Measurements from ENCODE around the gene TERT. TPM values are rescaled to one million over a fixed set of nuclear protein-coding genes. Genes with fewer than 3 reads are reported as not detected.

Gene TERT
- total and polyA plus RNA-seq, 8 donors, result 0.19 to 4.0 (median 0.38) TPM; not detected in 4

- no peak overlapping the region for H3K27ac ChIP-seq
- H3K4me3 ChIP-seq, result no peak overlapping the region
- H3K4me1 ChIP-seq, result no peaks in the 10 kb centered on the region
- no peak for DNase-seq
- H3K36me3 ChIP-seq, result no peaks in the 10 kb centered on the region
- no peaks in the 10 kb centered on the region for H3K27me3 ChIP-seq
- WGBS, 5 donors, result 82 to 93% (median 90%) methylated on average over 11 to 16 of the region's 16 CpGs
- H3K9me3 ChIP-seq, result peaks cover 0 to 9% (median 3%) of the 10 kb centered on the region in 4 donors
- no peak for TF ChIP-seq POLR2A (IDR thresholded peaks at IDR 0.05)
- TF ChIP-seq CTCF (IDR thresholded peaks at IDR 0.05), result no peak
- no peak for TF ChIP-seq EP300 (IDR thresholded peaks at IDR 0.05)
- TF ChIP-seq POLR2AphosphoS5 (IDR thresholded peaks at IDR 0.05), result no peak
- intact Hi-C loops (cut with DNase I; ENCODE audit: low total_unique reads), result no loop called here
These were observed 13.6 kb downstream of the TERT start for GRCh38 chr5:1281038-1281882.

GRCh38 chr5:1280177-1281037 lies 14.5 kb downstream of the TERT start:
- no peak overlapping the region for H3K4me3 ChIP-seq

GRCh38 chr5:1279443-1280151 lies 15.3 kb downstream of the TERT start:
- Histone ChIP-seq H3K27me3 (no peaks in the 10 kb centered on the region), H3K36me3 (no peaks in the 10 kb centered on the region), H3K4me1 (no peaks in the 10 kb centered on the region), H3K4me3 (no peak overlapping the region), H3K9me3 (peaks cover 0 to 9% (median 3%) of the 10 kb centered on the region in 4 donors), H3K27ac (no peak overlapping the region)
- intact Hi-C loops (cut with DNase I; ENCODE audit: low total_unique reads), result no loop called here
- WGBS, 5 donors, result 89 to 93% (median 90%) methylated on average over 18 to 34 of the region's 34 CpGs
- TF ChIP-seq CTCF (IDR thresholded peaks at IDR 0.05) (no peak), POLR2AphosphoS5 (IDR thresholded peaks at IDR 0.05) (no peak), EP300 (IDR thresholded peaks at IDR 0.05) (no peak), POLR2A (IDR thresholded peaks at IDR 0.05) (no peak)
- no peak for DNase-seq

More at GRCh38 chr5:1280177-1281037, 14.5 kb downstream of the TERT start:
- Histone ChIP-seq H3K9me3 (peaks cover 0 to 9% (median 3%) of the 10 kb centered on the region in 4 donors), H3K27me3 (no peaks in the 10 kb centered on the region), H3K4me1 (no peaks in the 10 kb centered on the region), H3K36me3 (no peaks in the 10 kb centered on the region), H3K27ac (no peak overlapping the region)
- intact Hi-C loops (cut with DNase I; ENCODE audit: low total_unique reads), result no loop called here
- 87 to 95% (median 93%) methylated on average over 21 to 32 of the region's 32 CpGs for WGBS, 5 donors
- TF ChIP-seq CTCF (IDR thresholded peaks at IDR 0.05), result no peak
- no peak for TF ChIP-seq POLR2A (IDR thresholded peaks at IDR 0.05)
- TF ChIP-seq EP300 (IDR thresholded peaks at IDR 0.05), result no peak
- no peak for TF ChIP-seq POLR2AphosphoS5 (IDR thresholded peaks at IDR 0.05)
- no peak for DNase-seq

Data from stomach (tissue), 9 donors.